Muscle layer of colon (tissue), 2 donors: ENCODE data around the gene HSPA12A.

Experiments used
- H3K27ac ChIP-seq: one replicate; pipeline ENCODE4 v1.7.0; 2013; ENCODE audit warnings: low read depth, mild to moderate bottlenecking, low read length, moderate library complexity
- H3K27me3 ChIP-seq, 2 donors: one replicate each; pipeline ENCODE4 v1.7.0; 2013; ENCODE audit warnings: low read length in 2 of 2, mild to moderate bottlenecking in 2 of 2; ENCODE audit not compliant: insufficient read depth in 2 of 2, control insufficient read depth in 1 of 2
- H3K36me3 ChIP-seq: one replicate; pipeline ENCODE4 v1.7.0; 2013; ENCODE audit warnings: mild to moderate bottlenecking, low read length; ENCODE audit not compliant: insufficient read depth
- H3K4me1 ChIP-seq: one replicate; pipeline ENCODE4 v1.7.0; 2013; ENCODE audit warnings: mild to moderate bottlenecking, low read length; ENCODE audit not compliant: insufficient read depth
- H3K4me3 ChIP-seq, 2 donors: one replicate each; pipeline ENCODE4 v1.7.0; 2013; ENCODE audit warnings: low read length in 2 of 2, low read depth in 1 of 2, mild to moderate bottlenecking in 1 of 2, moderate library complexity in 1 of 2
- H3K9ac ChIP-seq: one replicate; pipeline ENCODE4 v1.7.0; 2013; ENCODE audit warnings: low read length
- H3K9me3 ChIP-seq: one replicate; pipeline ENCODE4 v1.7.0; 2013; ENCODE audit warnings: mild to moderate bottlenecking, low read length
- donor health status: abdominal sarcoma.
- donor health status: Adenocarcinoma of cecum.

Gene HSPA12A

GRCh38 chr10:116769368-116769767 is 27.0 kb upstream of the HSPA12A start:
- Histone ChIP-seq H3K36me3 (no peaks in the 10 kb centered on the region), H3K27me3 (no peaks in the 10 kb centered on the region), H3K4me1 (peaks cover 6% of the 10 kb centered on the region), H3K9me3 (no peaks in the 10 kb centered on the region), H3K27ac (no peak overlapping the region), H3K4me3 (no peak overlapping the region), H3K9ac (no peak overlapping the region)

GRCh38 chr10:116768786-116769185 is 26.4 kb upstream of the HSPA12A start:
- Histone ChIP-seq H3K4me1 (peaks cover 6% of the 10 kb centered on the region), H3K36me3 (no peaks in the 10 kb centered on the region), H3K9me3 (no peaks in the 10 kb centered on the region), H3K27me3 (no peaks in the 10 kb centered on the region), H3K9ac (no peak overlapping the region), H3K27ac (no peak overlapping the region), H3K4me3 (no peak overlapping the region)

GRCh38 chr10:116766837-116767634 is 24.7 kb upstream of the HSPA12A start:
- Histone ChIP-seq H3K9me3 (no peaks in the 10 kb centered on the region), H3K27ac (no peak overlapping the region), H3K9ac (no peak overlapping the region), H3K27me3 (no peaks in the 10 kb centered on the region), H3K4me3 (no peak overlapping the region), H3K36me3 (no peaks in the 10 kb centered on the region), H3K4me1 (peaks cover 6% of the 10 kb centered on the region)

GRCh38 chr10:116766241-116766827 is 24.0 kb upstream of the HSPA12A start:
- Histone ChIP-seq H3K4me1 (peaks cover 6% of the 10 kb centered on the region), H3K36me3 (no peaks in the 10 kb centered on the region), H3K9ac (no peak overlapping the region), H3K9me3 (no peaks in the 10 kb centered on the region), H3K27me3 (no peaks in the 10 kb centered on the region), H3K4me3 (no peak overlapping the region), H3K27ac (no peak overlapping the region)

- Histone ChIP-seq H3K4me1 (peaks cover 6% of the 10 kb centered on the region), H3K4me3 (no peak overlapping the region), H3K27me3 (no peaks in the 10 kb centered on the region), H3K27ac (no peak overlapping the region), H3K36me3 (no peaks in the 10 kb centered on the region), H3K9ac (no peak overlapping the region), H3K9me3 (no peaks in the 10 kb centered on the region)
Measured at GRCh38 chr10:116765648-116766081, 23.3 kb upstream of the HSPA12A start.

GRCh38 chr10:116764979-116765378 is 22.6 kb upstream of the HSPA12A start:
- Histone ChIP-seq H3K9me3 (no peaks in the 10 kb centered on the region), H3K4me1 (peaks cover 6% of the 10 kb centered on the region), H3K27ac (no peak overlapping the region), H3K9ac (no peak overlapping the region), H3K27me3 (no peaks in the 10 kb centered on the region), H3K36me3 (no peaks in the 10 kb centered on the region), H3K4me3 (no peak overlapping the region)

GRCh38 chr10:116763440-116763839 is 21.1 kb upstream of the HSPA12A start:
- H3K4me1 ChIP-seq: peaks cover 6% of the 10 kb centered on the region
- H3K9me3 ChIP-seq: no peaks in the 10 kb centered on the region
- H3K9ac ChIP-seq: no peak overlapping the region
- H3K4me3 ChIP-seq: no peak overlapping the region
- H3K36me3 ChIP-seq: no peaks in the 10 kb centered on the region
- no peaks in the 10 kb centered on the region for H3K27me3 ChIP-seq
- H3K27ac ChIP-seq: no peak overlapping the region

GRCh38 chr10:116761883-116762282 is 19.5 kb upstream of the HSPA12A start:
- no peaks in the 10 kb centered on the region for H3K9me3 ChIP-seq

GRCh38 chr10:116760919-116761318 is 18.6 kb upstream of the HSPA12A start:
- H3K27me3 ChIP-seq: no peaks in the 10 kb centered on the region
- no peaks in the 10 kb centered on the region for H3K36me3 ChIP-seq
- H3K4me1 ChIP-seq: peaks cover 8% of the 10 kb centered on the region
- no peaks in the 10 kb centered on the region for H3K9me3 ChIP-seq
- H3K27ac ChIP-seq: no peak overlapping the region
- no peak overlapping the region for H3K4me3 ChIP-seq
- H3K9ac ChIP-seq: no peak overlapping the region

More at GRCh38 chr10:116761883-116762282, 19.5 kb upstream of the HSPA12A start:
- Histone ChIP-seq H3K27me3 (no peaks in the 10 kb centered on the region), H3K4me1 (no peaks in the 10 kb centered on the region), H3K9ac (no peak overlapping the region), H3K36me3 (no peaks in the 10 kb centered on the region), H3K4me3 (no peak overlapping the region), H3K27ac (no peak overlapping the region)

- peaks cover 8% of the 10 kb centered on the region for H3K4me1 ChIP-seq
- H3K9ac ChIP-seq: no peak overlapping the region
- H3K4me3 ChIP-seq: no peak overlapping the region
- H3K36me3 ChIP-seq: no peaks in the 10 kb centered on the region
- no peaks in the 10 kb centered on the region for H3K27me3 ChIP-seq
- no peaks in the 10 kb centered on the region for H3K9me3 ChIP-seq
- H3K27ac ChIP-seq: no peak overlapping the region
Measured at GRCh38 chr10:116757246-116757645, 14.9 kb upstream of the HSPA12A start.

- Histone ChIP-seq H3K9ac (no peak overlapping the region), H3K27ac (no peak overlapping the region), H3K4me1 (peaks cover 8% of the 10 kb centered on the region)
Measured at GRCh38 chr10:116756277-116756676, 13.9 kb upstream of the HSPA12A start.

GRCh38 chr10:116753759-116754158 is 11.4 kb upstream of the HSPA12A start:
- no peaks in the 10 kb centered on the region for H3K36me3 ChIP-seq
- H3K9me3 ChIP-seq: no peaks in the 10 kb centered on the region
- H3K9ac ChIP-seq: no peak overlapping the region
- no peaks in the 10 kb centered on the region for H3K27me3 ChIP-seq
- H3K4me1 ChIP-seq: peaks cover 8% of the 10 kb centered on the region
- H3K27ac ChIP-seq: no peak overlapping the region
- H3K4me3 ChIP-seq: no peak overlapping the region

More at GRCh38 chr10:116756277-116756676, 13.9 kb upstream of the HSPA12A start:
- no peaks in the 10 kb centered on the region for H3K36me3 ChIP-seq
- no peaks in the 10 kb centered on the region for H3K9me3 ChIP-seq
- H3K4me3 ChIP-seq: no peak overlapping the region
- no peaks in the 10 kb centered on the region for H3K27me3 ChIP-seq
